HG03354 (cell line): ENCODE measurements around the gene FCHSD2.
"Not testable (repeated sequence)": the region's sequence is repeated elsewhere in the genome, so short reads cannot be mapped to it uniquely, and the experiment has no call there.

Experiments used
- ATAC-seq: cut with Tn5 transposase; IDR thresholded peaks from one replicate; pipeline ENCODE4 v1.9.1; 2021; ENCODE audit warnings: mild to moderate bottlenecking; ENCODE audit not compliant: unreplicated experiment, poor library complexity, severe bottlenecking

FCHSD2 gene

DNA sequence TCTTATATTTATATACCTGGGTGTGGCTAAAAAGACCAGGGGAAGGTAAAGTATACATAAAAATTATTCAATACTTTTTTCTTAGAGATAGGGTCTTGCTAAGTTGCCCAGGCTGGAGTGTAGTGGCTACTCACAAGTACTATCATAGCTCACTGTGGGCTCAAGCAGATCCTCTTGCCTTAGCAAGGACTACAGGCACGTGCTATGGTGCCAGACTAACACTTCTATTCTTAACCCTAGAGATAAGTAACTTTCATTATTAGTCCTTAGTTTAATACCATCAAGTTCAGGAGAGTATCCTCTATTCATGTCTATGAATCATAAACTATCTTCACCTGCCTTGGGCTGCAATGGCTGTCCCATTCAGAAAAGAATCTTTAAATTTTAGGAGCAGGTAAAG lies 11.9 kb downstream of the FCHSD2 start:
- no peak for ATAC-seq

GRCh38 chr11:73129198-73129597 lies 12.9 kb downstream of the FCHSD2 start:
- no peak for ATAC-seq

GRCh38 chr11:73126804-73127480 lies 15.2 kb downstream of the FCHSD2 start:
- ATAC-seq = no peak

DNA sequence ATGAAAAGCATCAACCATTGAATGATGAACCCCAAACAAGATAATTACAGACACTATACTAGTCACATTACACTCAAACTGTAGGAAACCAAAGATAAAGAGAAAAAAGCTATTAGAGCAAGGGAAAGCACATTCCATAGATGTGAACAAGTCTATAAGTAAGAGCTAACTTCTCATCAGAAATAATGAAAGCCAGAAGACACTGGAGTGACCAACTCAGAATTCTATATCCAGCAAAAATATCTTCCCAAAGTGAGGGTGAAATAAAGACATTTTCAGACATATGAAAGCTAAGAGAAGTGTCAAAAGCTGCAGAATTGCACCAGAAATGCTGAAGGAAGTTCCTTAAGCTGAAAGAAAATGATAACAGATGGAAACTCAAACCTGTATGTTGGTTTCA lies 17.3 kb downstream of the FCHSD2 start:
- no peak for ATAC-seq

DNA sequence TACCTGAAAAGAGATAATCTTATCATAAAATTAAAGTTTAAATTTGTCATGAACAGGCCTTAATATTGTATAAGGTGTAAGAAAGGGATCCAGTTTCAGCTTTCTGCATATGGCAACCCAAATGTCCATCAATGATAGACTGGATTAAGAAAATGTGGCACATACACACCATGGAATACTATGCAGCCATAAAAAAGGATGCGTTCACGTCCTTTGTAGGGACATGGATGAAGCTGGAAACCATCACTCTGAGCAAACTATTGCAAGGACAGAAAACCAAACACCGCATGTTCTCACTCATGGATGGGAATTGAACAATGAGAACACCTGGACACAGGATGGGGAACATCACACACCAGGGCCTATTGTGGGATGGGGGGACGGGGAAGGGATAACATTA lies 18.2 kb downstream of the FCHSD2 start:
- ATAC-seq = not testable (repeated sequence)

GRCh38 chr11:73121692-73122091 lies 20.4 kb downstream of the FCHSD2 start:
- ATAC-seq = no peak

- ATAC-seq = no peak
Measured at GRCh38 chr11:73117071-73117470, 25.0 kb downstream of the FCHSD2 start.

GRCh38 chr11:73116636-73117035 lies 25.5 kb downstream of the FCHSD2 start:
- ATAC-seq = no peak

GRCh38 chr11:73114835-73115220 lies 27.3 kb downstream of the FCHSD2 start:
- no peak for ATAC-seq

GRCh38 chr11:73114110-73114834 lies 27.8 kb downstream of the FCHSD2 start:
- no peak for ATAC-seq

DNA sequence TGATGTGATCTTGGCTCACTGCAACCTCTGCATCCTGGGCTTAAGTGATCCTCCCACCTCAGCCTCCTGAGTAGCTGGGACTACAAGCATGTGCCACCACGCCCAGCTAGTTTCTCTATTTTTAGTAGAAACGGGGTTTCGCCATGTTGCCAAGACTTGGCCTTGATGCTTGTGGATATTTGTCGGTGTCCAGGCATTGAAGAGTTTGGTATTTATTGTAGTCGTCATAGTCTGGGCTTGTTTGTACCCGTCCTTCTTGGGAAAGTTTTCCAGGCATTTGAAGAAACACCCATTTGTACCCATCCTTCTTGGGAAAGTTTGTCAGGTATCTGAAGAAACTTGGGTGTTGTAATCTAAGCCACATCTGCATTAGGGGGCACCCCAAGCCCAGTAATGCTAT lies 28.7 kb downstream of the FCHSD2 start:
- ATAC-seq = no peak

- ATAC-seq = no peak
Measured at GRCh38 chr11:73107597-73107996, 34.5 kb downstream of the FCHSD2 start.

DNA sequence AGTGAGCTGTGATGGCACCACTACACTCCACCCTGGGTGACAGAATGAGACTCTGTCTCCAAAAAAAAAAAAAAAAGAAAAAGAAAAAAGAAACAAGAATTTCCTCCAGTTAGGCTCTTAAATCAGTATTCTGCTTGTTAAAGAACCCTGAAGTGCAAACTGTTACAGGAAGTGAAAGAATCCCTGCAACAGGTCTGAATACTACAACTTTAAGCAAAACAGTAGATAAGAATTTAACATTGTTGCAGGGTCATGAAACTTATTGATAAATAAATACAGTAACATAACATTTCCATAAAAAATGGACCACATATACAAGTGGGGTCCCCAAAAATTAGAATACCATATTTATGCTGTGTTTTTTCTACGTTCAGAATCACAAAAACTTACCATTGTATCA lies 35.8 kb downstream of the FCHSD2 start:
- ATAC-seq = no peak

GRCh38 chr11:73100578-73100977 lies 41.5 kb downstream of the FCHSD2 start:
- ATAC-seq = no peak

DNA sequence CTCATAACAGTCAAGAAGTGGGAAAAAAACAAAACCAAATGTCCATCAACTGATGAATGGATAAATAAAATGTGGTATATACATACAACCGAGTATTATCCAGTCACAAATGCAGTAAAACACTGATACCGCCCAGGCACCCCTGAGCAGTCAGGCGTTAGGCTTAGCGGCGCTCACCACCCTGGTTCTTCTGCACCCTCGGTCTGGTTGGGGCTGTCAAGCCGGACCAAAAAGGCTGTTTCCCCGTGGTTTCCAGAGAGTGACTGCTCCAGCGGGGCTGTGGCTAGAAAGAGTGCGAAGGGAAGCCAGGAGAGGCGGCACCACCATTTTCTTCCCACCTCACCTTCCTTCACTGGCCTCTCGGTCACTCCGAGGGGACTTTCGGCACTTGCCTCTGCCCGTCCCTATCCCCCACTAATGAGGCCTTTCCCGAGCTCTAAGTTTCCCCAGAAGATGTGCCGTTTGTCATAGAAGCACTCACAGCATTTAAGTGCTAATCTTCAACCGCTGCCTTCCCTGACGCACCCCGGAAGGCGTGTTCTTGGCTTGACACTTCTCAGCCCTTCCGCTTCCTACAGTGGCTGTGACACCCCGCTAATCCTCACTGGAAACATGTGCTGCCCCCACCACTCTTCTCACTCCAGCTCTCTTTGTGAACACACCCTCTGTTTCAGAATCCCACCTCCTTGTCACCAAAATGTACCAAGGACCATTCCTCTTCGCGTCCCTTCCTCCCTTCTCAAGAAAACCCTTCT lies 42.4 kb downstream of the FCHSD2 start:
- no peak for ATAC-seq

DNA sequence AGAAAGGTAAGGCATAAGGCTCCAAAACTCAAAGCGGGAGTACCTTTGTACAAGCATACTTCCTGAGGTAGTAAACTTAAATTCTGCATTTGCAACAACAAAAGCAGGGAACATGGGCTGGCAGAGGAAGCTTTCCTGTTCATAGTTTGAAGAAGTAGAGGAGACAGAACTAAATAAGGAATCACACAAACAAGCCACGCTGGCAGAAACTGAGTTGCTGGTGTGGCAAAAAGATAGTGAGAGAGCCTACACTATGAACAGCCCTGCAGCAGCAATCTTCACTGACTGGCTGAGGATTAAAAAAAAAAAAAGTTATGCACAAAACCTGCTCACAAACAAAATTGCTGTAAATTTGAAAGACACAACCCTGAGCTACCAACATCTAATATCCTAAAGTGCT lies 46.5 kb downstream of the FCHSD2 start:
- no peak for ATAC-seq

DNA sequence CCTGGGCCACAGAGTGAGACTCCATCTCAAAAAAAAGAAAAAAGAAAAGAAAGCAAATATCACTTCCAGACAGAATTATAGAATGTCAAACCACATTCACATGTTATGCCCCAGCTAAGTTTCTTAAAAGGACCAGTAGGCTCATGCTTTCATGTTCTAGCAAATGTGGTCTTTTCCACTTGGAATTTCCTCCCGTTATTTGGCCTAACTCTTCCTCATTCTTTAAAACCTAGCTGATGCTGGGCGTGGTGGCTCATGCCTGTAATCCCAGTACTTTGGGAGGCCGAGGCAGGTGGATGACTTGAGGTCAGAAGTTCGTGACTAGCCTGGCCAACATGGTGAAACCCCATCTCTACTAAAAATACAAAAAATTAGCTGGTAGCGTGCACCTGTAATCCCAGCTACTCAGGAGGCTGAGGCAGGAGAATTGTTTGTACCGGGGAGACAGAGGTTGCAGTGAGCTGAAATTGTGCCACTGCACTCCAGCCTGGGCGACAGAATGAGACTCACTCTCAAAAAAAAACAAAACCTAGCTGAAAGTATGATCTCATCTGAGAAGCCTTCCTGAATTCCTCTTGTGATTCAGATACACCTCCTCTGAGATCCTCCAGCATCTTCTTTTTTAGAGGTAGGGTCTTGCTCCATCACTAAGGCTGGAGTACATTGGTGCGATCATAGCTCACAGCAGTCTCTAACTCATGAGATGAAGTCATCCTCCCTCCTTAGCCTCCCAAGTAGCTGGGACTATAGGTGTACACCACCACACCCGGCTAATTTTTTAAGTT lies 50.4 kb downstream of the FCHSD2 start:
- ATAC-seq = no peak

DNA sequence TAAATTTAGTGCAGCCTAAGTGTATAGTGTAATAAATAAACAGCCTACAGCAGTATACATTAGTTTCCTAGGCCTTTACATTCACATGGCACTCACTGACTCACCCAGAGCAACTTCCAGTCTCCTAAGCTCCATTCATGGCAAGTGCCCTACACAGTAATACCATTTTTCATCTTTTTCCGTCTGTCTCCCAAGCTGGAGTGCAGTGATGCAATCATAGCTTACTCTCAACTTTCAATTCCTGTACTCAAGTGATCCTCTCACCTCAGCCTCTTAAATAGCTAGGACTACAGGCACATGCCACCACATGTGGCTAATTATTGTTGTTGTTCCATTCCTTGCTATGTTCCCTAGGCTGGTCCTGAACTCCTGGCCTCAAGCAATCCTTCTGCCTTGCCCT lies 54.4 kb downstream of the FCHSD2 start:
- no peak for ATAC-seq

DNA sequence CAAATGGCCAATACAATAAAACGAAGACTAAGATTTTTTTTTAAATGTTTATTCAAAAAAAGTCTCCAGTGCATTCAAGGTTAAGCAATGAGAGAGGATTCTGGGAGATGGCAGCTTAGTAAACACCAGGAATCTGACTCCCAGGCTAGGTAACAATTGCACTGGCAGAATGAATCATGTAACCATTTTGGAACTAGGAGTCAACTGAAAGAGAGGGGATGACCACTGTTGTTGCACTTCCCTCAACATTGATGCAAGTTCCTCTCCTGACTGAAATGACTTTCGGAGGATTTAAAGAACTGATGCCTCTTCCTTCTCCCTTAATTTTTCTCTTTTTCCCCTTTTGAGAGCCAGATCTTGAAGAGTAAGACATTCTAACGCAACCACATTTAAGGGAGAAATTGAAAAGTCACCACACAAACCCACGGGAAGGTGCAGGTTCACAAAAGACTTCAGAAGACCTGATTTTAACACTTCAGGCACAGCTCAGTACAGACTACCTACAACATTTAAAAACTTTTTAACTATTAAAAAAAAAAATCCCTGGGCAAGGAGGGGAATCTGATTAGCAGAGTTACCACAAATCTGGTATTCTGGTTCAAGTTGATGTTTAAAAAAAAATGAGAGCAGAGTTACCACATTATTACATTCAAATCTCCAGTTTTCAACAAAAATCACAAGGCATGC lies 56.8 kb downstream of the FCHSD2 start:
- ATAC-seq = no peak

DNA sequence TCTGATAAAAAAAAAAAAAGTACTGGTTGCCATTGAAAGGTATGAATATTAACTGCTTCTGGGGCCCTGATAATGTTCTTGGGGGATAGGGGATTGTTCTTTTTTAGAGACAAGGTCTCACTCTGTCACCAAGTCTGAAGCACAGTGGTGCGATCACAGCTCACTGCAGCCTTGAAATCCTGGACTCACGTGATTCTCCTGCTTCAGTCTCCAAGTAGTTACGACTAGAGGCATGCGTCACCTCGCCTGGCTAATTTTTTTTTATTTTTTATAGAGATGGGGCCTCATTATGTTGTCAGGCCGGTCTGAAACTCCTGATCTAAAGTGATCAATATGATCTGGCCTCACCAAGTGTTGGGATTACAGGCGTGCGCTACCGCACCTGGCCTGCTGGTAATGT lies 63.5 kb downstream of the FCHSD2 start:
- ATAC-seq = no peak
